ENCODE data around the gene IGF2. TPM values are rescaled to one million over a fixed set of nuclear protein-coding genes. Genes with fewer than 3 reads are reported as not detected.

Gene IGF2
- total RNA-seq, 4 donors from 2014 or later = 8.2 to 19.8 (median 12.2) TPM

DNA sequence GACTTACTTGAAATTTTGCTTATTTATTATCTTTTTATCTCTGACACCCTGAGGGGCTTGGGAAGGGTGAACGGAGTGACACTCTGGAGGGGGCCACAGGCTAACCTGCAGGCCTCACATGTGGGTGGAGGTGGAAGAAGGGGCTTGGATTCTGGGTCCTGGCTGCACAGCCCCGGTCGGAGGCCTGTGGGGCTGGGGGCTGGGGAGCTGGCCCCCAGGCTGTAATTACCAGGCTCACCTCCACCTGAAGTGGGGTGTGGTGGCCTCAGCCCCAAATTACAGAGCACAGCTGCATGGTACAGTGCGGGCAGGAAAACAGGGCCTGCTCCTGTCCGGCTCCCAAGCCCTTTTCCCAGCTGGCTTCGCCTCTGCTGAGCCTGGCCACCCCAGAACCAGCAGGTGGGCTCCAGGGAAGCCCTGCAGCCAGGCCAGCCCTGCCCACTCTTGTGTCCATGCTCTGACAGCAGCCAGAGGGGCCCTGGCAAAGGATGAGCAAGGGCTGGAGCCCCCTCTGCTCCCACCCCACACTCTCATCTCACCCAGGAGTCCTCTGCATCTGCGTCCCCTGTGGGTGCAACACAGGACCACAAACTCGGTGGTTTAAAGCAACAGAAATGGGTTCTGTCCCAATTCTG, 48.0 kb downstream of the IGF2 start:
- TF ChIP-seq POLR2AphosphoS5 (IDR thresholded peaks at IDR 0.05) (no peak), EP300 (IDR thresholded peaks at IDR 0.05; ENCODE audit: low read depth) (no peak), POLR2A (IDR thresholded peaks at IDR 0.05) (no peak)
- TF ChIP-seq, protein P1, sequence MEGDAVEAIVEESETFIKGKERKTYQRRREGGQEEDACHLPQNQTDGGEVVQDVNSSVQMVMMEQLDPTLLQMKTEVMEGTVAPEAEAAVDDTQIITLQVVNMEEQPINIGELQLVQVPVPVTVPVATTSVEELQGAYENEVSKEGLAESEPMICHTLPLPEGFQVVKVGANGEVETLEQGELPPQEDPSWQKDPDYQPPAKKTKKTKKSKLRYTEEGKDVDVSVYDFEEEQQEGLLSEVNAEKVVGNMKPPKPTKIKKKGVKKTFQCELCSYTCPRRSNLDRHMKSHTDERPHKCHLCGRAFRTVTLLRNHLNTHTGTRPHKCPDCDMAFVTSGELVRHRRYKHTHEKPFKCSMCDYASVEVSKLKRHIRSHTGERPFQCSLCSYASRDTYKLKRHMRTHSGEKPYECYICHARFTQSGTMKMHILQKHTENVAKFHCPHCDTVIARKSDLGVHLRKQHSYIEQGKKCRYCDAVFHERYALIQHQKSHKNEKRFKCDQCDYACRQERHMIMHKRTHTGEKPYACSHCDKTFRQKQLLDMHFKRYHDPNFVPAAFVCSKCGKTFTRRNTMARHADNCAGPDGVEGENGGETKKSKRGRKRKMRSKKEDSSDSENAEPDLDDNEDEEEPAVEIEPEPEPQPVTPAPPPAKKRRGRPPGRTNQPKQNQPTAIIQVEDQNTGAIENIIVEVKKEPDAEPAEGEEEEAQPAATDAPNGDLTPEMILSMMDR (IDR thresholded peaks at IDR 0.05) = no peak
- intact Hi-C loops (cut with DNase I; ENCODE audit: low total_unique reads) (no loop called here), in situ Hi-C loops (cut with MboI; ENCODE audit: low pct_ligation_motif_present in 1 of 4, low pct_unique_long_range_greater_than_20kb in 1 of 4, low sequenced_read_pairs in 3 of 4) (no loop called here)
- peaks cover 5% of the 10 kb centered on the region for H3K27me3 ChIP-seq
- peaks cover 0 to 9% (median 0%) of the 10 kb centered on the region in 4 donors for H3K4me1 ChIP-seq
- no peak for DNase-seq
- 84% methylated on average over 8 of the region's 8 CpGs; no CpG with 5 or more reads in 1 of the 2 donors for WGBS, 2 donors (ENCODE audit: low coverage in 1 of 2)
- no peaks in the 10 kb centered on the region for H3K36me3 ChIP-seq
- no peak overlapping the region for H3K27ac ChIP-seq
- no peak overlapping the region for H3K4me3 ChIP-seq
- H3K9me3 ChIP-seq = no peaks in the 10 kb centered on the region

DNA sequence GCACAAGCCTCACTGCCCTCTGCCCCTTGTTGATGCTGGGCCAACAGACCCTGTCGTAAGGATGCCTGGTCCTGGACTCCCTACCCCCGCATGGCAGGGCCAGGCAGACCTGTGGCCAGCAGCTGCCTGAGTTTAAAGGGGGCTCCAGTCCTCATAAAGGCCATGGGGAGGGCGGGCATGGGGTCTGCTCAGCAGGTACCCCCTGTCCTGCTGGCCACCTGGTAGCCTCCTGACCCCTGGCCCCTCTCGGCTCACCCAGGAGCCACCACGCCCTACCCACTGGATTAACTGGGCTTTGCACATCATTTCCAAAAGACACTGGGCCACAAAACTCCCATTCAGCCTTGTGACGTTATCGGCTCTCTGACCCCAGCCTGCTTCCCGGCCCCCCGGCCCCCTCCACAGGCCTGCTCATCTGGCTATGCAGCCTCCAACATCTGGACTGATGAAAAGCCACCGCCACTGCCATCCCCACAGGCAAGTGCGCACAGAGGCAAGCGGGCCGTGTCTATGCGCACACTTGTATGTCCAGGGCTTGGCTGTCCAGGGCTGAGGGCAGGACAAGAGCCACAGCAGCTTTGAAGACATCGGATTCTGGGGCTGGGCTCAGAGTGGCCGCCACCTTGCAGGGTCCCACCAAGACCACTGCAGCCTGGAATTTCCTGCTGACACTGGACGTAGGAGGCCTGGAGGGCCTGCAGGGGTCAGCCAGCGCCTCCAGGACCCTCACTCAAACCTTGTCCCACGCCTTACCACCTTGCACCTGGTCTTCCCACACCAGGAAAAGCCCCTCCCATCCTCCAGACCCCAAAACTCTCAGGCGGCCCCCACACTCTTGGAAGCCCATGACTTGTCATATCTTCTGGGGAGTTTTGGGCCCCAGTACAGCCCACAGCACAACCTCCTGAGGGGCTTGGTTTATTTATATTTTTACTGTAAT, 48.7 kb downstream of the IGF2 start:
- in situ Hi-C loops (cut with MboI; ENCODE audit: low pct_ligation_motif_present in 1 of 4, low pct_unique_long_range_greater_than_20kb in 1 of 4, low sequenced_read_pairs in 3 of 4) = no loop called here
- WGBS, 2 donors (ENCODE audit: low coverage in 1 of 2) = 73 to 90% methylated on average over 6 to 20 of the region's 20 CpGs
- no peaks in the 10 kb centered on the region for H3K9me3 ChIP-seq
- peaks cover 5% of the 10 kb centered on the region for H3K27me3 ChIP-seq
- H3K4me3 ChIP-seq = no peak overlapping the region
- TF ChIP-seq, protein P1 (IDR thresholded peaks at IDR 0.05) = no peak
- TF ChIP-seq POLR2A (IDR thresholded peaks at IDR 0.05) = no peak
- no peak for TF ChIP-seq EP300 (IDR thresholded peaks at IDR 0.05; ENCODE audit: low read depth)
- no peak for TF ChIP-seq POLR2AphosphoS5 (IDR thresholded peaks at IDR 0.05)
- intact Hi-C loops (cut with DNase I; ENCODE audit: low total_unique reads) = no loop called here
- H3K4me1 ChIP-seq = peaks cover 0 to 9% (median 0%) of the 10 kb centered on the region in 4 donors
- no peak for DNase-seq
- no peaks in the 10 kb centered on the region for H3K36me3 ChIP-seq
- no peak overlapping the region for H3K27ac ChIP-seq

DNA sequence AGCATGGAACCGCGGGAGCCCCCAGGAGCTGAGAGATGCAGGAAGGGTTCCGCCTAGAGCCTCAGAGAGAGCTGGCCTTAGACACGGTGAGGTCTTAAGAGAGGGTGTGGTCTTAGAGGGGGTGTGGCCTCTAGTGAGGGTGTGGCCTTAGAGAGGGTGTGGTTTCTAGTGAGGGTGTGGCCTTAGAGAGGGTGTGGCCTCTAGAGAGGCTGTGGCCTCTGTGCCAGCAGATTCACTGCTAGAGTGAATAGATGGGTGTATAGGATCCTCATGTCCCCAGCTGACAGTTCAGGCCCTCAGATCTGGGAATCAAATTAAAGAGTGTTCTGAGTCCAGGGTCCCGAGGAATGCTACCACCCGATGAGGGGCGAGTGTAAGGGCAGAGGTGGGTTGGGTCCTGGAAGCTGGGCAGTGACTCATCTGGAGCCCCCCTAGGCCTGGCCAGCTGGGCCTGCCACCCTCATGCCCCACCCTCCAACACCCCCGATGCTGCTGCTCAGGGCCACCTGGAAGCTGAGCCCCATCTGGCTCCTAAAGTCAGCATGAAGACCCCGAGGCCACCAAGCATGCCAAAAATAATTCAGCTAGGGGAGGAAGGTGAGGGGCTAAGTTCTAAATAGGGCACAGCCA, 49.5 kb downstream of the IGF2 start:
- Histone ChIP-seq H3K27me3 (peaks cover 5% of the 10 kb centered on the region), H3K4me1 (peaks cover 0 to 9% (median 0%) of the 10 kb centered on the region in 4 donors), H3K4me3 (no peak overlapping the region), H3K9me3 (no peaks in the 10 kb centered on the region), H3K27ac (no peak overlapping the region), H3K36me3 (no peaks in the 10 kb centered on the region)
- in situ Hi-C loops (cut with MboI; ENCODE audit: low pct_ligation_motif_present in 1 of 4, low pct_unique_long_range_greater_than_20kb in 1 of 4, low sequenced_read_pairs in 3 of 4) (no loop called here), intact Hi-C loops (cut with DNase I; ENCODE audit: low total_unique reads) (no loop called here)
- WGBS, 2 donors (ENCODE audit: low coverage in 1 of 2) = 75 to 76% methylated on average over 4 to 7 of the region's 9 CpGs
- TF ChIP-seq POLR2AphosphoS5 (IDR thresholded peaks at IDR 0.05) (no peak), EP300 (IDR thresholded peaks at IDR 0.05; ENCODE audit: low read depth) (no peak), POLR2A (IDR thresholded peaks at IDR 0.05) (no peak)
- TF ChIP-seq, protein P1 (IDR thresholded peaks at IDR 0.05) = no peak
- no peak for DNase-seq
